Thyroid gland (tissue), 4 donors: ENCODE data around the gene ADIRF.

Experiments used
- POLR2A ChIP-seq, 2 donors: fragments of 450-650 bp; IDR thresholded peaks; one replicate each; pipeline ENCODE4 v1.6.1; 2017; ENCODE audit warnings: antibody characterized with exemption in 2 of 2, mild to moderate bottlenecking in 2 of 2, moderate library complexity in 1 of 2
- TF ChIP-seq, protein P1 (sequence below), 6 experiments: fragments of 200-600 bp in 3 of 6; fragments of 450-650 bp in 3 of 6; sonication (generic) in 3 of 6; IDR thresholded peaks; one replicate each; pipeline ENCODE4 v1.5.1; 2016 to 2019; ENCODE audit warnings: antibody characterized with exemption in 6 of 6, mild to moderate bottlenecking in 2 of 6, inconsistent platforms in 1 of 6, moderate library complexity in 1 of 6

DNA sequence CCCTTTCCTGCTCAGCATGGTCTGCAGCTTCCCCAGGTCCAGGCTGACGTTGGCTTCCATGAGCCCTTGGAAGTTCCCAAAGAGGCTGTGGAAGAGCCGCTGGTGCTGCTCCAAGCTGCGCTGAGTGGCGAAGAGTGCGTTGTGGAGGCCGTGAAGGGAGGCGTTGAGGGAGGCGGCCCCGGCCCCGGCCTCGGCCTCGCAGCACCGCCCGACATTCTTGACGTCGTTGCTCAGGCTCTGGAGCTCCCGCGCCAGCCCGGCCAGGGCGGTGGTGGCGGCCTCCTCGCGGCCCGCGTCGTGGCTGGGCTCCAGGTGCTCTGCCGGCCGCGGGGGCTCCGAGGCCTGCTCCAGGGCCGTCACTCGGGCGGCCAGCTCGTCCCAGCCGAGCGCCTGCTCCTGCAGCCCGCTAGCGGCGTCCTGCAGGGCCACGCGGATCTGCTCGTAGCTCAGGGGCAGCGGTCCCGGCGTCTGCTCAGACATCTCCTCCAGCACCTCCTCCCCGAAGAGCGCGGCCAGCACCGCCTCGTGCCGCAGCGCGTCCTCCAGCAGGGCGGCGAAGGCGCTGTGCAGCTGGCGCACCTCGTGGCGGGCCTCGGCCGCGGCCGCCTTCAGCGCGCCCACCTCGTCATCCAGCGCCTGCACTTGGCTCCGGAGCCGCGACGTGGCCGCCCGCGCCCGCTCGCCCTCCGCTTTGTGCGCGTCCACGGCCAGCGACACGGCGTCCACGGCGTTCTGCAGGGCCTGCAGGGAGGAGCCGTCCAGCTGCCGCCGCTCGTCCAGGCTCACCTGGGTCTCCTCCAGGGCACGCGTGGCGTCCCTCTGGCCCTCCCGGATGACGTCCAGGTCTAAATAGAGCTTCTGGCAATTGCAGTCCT, 25.6 kb upstream of the ADIRF start:
- TF ChIP-seq POLR2A (IDR thresholded peaks at IDR 0.05) = no peak
- TF ChIP-seq, protein P1, sequence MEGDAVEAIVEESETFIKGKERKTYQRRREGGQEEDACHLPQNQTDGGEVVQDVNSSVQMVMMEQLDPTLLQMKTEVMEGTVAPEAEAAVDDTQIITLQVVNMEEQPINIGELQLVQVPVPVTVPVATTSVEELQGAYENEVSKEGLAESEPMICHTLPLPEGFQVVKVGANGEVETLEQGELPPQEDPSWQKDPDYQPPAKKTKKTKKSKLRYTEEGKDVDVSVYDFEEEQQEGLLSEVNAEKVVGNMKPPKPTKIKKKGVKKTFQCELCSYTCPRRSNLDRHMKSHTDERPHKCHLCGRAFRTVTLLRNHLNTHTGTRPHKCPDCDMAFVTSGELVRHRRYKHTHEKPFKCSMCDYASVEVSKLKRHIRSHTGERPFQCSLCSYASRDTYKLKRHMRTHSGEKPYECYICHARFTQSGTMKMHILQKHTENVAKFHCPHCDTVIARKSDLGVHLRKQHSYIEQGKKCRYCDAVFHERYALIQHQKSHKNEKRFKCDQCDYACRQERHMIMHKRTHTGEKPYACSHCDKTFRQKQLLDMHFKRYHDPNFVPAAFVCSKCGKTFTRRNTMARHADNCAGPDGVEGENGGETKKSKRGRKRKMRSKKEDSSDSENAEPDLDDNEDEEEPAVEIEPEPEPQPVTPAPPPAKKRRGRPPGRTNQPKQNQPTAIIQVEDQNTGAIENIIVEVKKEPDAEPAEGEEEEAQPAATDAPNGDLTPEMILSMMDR (IDR thresholded peaks at IDR 0.05) = no peak
